C4-2B (cell line): ENCODE measurements around the gene GSTA2.
A peak's percentile ranks its signal among the peaks of the same experiment; 100 is the strongest.
"Not testable (repeated sequence)": the region's sequence is repeated elsewhere in the genome, so short reads cannot be mapped to it uniquely, and the experiment has no call there.

Experiments used
- H3K27ac ChIP-seq: fragments of 450-650 bp; 2 replicates; pipeline ENCODE4 v1.5.1; 2017
- ZFX ChIP-seq: fragments of 450-650 bp; IDR thresholded peaks from 2 replicates; pipeline ENCODE4 v1.6.1; 2017
- TF ChIP-seq, protein P1 (sequence below): fragments of 450-650 bp; conservative IDR thresholded peaks from 2 replicates; pipeline ENCODE4 v1.5.1; 2017; ENCODE audit warnings: mild to moderate bottlenecking

The GSTA2 gene

DNA sequence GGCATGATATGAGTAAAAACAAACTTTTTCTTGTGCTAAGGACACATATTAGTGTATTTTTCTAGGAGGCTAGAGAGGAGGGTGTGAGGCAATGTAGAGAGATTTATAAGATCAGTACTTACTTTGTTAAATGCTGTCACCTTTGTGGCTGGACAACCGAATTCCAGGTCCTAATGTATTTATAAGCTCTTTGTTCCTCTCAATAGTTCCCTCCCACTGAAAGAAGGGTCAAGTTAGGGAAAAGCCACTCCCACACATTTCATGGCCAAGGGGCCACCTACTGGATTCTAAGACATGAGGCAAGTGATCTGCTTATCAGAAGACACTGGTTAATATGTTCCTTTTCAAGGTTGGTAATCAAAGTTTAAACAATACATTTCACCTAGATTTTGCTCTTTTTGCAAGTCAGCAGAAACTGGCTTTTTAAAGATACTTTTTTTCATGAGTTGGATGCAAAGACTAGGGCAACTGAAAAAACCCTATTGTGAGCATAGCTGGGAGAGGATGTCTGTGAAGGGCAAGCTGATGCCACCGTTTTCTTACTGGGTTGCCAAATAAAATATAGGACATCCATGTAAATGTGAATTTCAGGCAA lies at the start of gene GSTA2:
TSS of gene GSTA2 (minus strand) at position 154 of the 595 bp plus-strand sequence. CDS start 5,528 bp downstream, outside the sequence.
- not testable (repeated sequence) for H3K27ac ChIP-seq

DNA sequence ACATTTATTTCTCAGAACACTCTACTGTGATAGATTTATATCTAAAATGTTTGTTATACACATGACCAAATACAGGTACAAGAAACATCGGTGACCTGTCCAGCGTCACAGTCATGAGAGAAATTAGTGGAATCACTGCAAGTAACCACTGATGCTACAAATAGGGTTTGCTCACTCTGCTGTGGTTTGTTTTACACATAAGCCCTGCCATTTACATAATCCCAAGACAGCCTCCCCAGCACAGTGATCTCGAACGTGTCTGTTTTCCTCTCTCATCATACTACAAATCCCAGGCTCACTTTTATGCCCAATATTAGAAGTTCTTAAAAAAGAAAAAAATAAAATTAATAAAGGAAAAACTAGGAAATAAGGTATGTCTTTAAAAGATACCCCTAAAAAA lies 46.5 kb upstream of the GSTA2 start:
- not testable (repeated sequence) for H3K27ac ChIP-seq

DNA sequence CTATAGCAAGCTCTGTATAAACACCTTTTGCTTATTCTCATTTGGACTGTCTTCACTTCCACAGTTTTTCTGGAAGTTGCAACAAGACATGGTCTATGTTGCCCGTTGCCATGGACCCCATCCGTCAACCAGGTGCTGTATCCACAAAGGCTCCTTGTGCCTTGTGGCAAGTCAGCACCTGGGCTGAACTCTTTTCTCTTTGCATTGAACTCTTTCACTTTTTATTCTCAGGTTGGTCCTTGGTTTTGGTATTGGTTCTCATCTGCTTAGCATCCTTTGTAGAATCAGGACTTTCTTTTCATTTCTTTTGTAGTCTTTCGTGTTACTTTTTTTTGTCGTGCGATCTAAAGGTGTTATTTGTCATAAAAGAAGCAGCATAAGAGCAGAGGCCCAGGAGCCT lies 45.4 kb upstream of the GSTA2 start:
- no peak for TF ChIP-seq ZFX
- TF ChIP-seq, protein P1, sequence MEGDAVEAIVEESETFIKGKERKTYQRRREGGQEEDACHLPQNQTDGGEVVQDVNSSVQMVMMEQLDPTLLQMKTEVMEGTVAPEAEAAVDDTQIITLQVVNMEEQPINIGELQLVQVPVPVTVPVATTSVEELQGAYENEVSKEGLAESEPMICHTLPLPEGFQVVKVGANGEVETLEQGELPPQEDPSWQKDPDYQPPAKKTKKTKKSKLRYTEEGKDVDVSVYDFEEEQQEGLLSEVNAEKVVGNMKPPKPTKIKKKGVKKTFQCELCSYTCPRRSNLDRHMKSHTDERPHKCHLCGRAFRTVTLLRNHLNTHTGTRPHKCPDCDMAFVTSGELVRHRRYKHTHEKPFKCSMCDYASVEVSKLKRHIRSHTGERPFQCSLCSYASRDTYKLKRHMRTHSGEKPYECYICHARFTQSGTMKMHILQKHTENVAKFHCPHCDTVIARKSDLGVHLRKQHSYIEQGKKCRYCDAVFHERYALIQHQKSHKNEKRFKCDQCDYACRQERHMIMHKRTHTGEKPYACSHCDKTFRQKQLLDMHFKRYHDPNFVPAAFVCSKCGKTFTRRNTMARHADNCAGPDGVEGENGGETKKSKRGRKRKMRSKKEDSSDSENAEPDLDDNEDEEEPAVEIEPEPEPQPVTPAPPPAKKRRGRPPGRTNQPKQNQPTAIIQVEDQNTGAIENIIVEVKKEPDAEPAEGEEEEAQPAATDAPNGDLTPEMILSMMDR = no peak
- no peak overlapping the region for H3K27ac ChIP-seq

DNA sequence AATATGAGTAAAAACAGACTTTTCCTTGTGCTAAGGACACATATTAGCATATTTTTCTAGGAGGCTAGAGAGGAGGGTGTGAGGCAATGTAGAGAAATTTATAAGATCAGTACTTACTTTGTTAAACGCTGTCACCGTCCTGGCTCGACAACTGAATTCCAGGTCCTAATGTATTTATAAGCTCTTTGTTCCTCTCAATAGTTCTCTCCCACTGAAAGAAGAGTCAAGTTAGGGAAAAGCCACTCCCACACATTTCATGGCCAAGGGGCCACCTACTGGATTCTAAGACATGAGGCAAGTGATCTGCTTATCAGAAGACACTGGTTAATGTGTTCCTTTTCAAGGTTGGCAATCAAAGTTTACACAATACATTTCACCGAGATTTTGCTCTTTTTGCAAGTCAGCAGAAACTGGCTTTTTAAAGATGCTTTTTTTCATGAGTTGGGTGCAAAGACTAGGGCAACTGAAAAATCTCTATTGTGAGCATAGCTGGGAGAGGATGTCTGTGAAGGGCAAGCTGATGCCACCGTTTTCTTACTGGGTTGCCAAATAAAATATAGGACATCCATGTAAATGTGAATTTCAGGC lies 40.5 kb upstream of the GSTA2 start, which contains the start of gene GSTA1:
TSS of gene GSTA1 (minus strand) at position 149 of the 588 bp plus-strand sequence. CDS start 4,549 bp downstream, outside the sequence.
- H3K27ac ChIP-seq = not testable (repeated sequence)

DNA sequence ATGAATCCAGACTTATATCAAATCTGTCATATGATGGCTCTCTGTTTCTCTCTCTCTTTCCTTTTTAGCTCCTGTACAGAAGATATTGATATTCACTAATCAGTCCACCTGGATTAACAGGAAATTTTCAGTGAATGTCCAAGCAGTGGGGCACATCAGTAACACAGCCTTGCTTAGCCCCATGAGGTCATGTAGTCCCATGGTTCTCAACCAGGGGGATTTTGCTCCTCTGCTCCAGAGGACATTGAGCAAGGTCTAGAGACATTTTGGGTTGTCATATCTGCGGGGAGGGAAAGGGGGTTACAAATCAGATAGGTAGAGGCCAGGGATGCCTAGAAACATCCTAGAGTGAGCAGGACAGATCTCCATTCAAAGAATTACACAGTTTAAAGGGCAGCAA lies 39.5 kb upstream of the GSTA2 start:
- H3K27ac ChIP-seq = no peak overlapping the region
- TF ChIP-seq, protein P1 = no peak
- TF ChIP-seq ZFX = no peak

DNA sequence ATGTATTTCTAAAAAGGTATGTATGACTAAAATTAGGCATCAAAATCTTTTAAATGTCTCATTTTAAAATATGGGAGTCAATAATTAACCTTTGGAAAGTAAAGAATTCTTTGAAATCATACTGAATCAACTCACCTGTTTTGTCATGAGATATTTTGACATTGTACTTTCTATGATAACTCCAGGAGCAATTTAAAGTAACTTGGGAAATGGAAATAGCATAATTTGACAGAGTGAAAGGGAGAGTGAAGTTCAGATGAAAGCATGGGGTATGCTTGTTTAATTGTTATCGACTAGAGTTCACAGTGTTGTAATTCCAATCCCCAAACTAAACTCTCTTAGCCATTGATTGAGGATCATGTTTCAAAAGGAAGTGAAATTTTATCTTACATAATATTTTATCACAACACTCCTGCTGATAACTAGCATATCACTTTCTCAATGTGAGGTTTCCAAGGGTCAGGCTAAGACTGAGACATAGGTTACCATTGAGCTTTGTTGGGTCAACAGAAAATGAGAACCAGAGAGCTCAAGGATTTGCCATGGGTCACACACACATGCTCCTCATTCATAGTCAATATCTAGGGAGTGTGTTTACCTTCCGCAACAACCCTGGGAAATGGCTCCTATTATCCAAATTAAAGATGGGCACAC lies 38.0 kb upstream of the GSTA2 start:
- no peak overlapping the region for H3K27ac ChIP-seq
- TF ChIP-seq ZFX = no peak
- TF ChIP-seq, protein P1 = no peak

DNA sequence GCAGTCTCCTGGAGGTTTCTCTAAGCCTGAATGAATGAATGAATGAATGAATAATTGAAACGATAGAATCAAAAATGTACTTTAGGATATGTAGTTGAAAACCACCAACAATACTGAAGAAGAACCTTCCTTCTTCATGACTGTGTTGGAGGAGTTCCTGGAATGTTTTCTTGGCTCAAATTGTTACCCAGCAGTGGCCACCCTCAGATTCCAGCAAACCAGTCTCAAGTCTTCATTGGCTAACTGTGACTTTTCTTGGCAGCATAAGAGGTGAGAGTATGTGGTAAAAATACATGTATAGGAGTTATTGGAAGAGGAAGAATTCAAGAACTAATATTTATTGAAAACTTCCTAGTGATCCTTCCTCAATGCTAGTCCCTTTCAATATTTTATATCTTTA lies 36.0 kb upstream of the GSTA2 start:
- not testable (repeated sequence) for H3K27ac ChIP-seq

DNA sequence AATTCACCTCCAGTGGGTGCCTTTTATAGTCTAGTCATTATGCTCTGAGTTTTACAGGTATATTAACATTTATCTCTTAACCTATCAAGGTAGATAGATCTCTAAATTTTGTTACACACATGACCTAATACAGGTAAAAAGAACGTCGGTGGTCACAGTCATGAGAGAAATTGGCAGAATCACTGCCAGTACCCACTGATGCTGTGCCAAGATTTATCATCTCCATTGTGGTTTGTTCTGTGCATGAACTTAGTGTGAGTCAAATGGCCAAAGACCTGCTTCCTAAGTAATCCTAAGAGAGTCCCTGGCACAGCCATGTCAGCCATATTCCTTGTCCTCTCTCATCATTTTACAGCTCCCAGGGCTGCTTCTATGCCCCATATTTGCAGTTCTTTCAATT lies 31.1 kb upstream of the GSTA2 start:
- H3K27ac ChIP-seq = not testable (repeated sequence)

DNA sequence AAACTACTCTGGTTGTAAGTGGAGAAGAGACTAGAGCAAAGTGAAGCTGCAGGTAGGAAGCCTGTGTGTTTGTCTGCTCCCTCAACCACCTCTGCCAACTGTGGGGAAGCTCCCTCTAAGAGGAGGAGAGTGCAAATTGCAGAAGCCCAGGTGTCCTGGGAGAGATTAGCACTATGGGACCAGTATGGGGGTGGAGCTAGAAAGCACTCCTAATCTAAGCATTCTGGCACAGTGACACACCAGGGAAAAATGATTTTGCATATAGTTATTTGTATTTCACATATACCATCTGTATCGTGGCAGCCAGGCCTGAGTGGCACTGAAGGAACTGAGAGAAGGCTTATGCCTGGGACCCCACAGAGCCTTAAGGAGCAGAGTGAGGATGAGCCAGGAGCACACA lies 27.6 kb upstream of the GSTA2 start:
- peak overlapping the region; percentile 64 for H3K27ac ChIP-seq
- no peak for TF ChIP-seq ZFX

DNA sequence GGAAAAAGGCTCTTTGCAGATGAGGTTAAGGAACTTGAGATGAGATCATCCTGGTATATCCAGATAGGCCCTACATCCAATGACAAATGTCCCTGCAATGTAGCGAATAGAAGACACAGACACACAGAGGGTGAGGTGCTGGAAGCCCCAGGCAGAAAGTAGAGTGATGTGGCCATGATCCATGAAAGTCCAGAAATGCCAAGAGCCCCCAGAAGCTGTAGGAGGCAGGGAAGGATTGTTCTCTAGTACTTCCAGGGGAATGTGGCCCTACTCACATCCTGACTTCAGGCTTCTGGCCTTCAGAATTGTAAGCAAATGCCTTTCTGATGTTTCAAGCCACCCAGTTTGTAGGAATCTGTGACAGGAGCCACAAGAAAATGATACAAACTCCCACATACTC lies 26.4 kb upstream of the GSTA2 start:
- H3K27ac ChIP-seq = peak overlapping the region; percentile 35; the same call in 1 of the 2 replicates

DNA sequence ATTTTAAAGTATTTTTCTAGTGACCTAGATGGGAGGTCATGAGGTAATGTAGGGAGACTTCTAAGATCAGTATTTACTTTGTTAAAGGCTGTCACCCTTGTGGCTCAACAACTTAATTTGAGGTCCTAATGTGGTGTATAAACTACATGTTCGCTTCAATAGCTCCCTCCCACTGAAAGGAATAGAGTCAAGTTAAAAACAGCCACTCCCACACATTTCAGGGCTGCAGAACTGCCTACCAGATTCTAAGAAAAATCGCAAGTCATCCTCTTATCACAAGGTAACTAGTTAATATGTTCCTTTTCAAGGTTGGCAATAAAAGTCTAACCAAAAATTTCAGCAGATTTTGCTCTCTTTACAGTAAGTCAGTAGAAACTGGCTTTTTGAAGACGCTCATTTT lies 25.2 kb upstream of the GSTA2 start:
- no peak for TF ChIP-seq ZFX
- TF ChIP-seq, protein P1 = no peak

More for the DNA sequence above, 25.2 kb upstream of the GSTA2 start:
- H3K27ac ChIP-seq = peak overlapping the region; percentile 70; the same call in 1 of the 2 replicates
